GM12878 (cell line): Measurements from ENCODE around the gene PAXX. TPM values are rescaled to one million over a fixed set of nuclear protein-coding genes. Genes with fewer than 3 reads are reported as not detected.

Experiments
- FOS ChIP-seq: IDR thresholded peaks from 3 replicates; pipeline ENCODE4 v1.6.1; 2011; ENCODE audit warnings: borderline replicate concordance; ENCODE audit not compliant: insufficient read length; ENCODE audit errors: extremely low read depth
- IRF4 ChIP-seq: IDR thresholded peaks from 2 replicates; pipeline ENCODE4 v1.6.1; 2011; ENCODE audit warnings: low read depth, low read length
- JUNB ChIP-seq: IDR thresholded peaks from 2 replicates; pipeline ENCODE4 v1.6.1; 2016; ENCODE audit warnings: antibody characterized with exemption, mild to moderate bottlenecking
- LARP7 ChIP-seq: fragments of 450-650 bp; IDR thresholded peaks from 2 replicates; pipeline ENCODE4 v1.6.1; 2017; ENCODE audit warnings: mild to moderate bottlenecking
- MTA2 ChIP-seq: fragments of 450-650 bp; IDR thresholded peaks from 2 replicates; pipeline ENCODE4 v1.6.1; 2016; ENCODE audit warnings: low read depth, mild to moderate bottlenecking, moderate library complexity
- MXI1 ChIP-seq: fragments of 150-350 bp; IDR thresholded peaks from 2 replicates; pipeline ENCODE4 v1.6.1; 2011; ENCODE audit warnings: low read depth, mild to moderate bottlenecking, inconsistent platforms, low read length, improper control_type of control experiment
- POLR2A ChIP-seq: IDR thresholded peaks from 2 replicates; pipeline ENCODE4 v1.6.1; 2011; ENCODE audit warnings: low read depth, mild to moderate bottlenecking, low read length
- POLR2AphosphoS5 ChIP-seq: IDR thresholded peaks from 2 replicates; pipeline ENCODE4 v1.6.1; 2011; ENCODE audit warnings: mild to moderate bottlenecking, low read length, inconsistent platforms
- POU2F2 ChIP-seq: IDR thresholded peaks from 3 replicates; pipeline ENCODE4 v1.6.1; 2011; ENCODE audit warnings: low read depth, mild to moderate bottlenecking, low read length, borderline replicate concordance
- RAD51 ChIP-seq: fragments of 450-650 bp; IDR thresholded peaks from 2 replicates; pipeline ENCODE4 v1.6.1; 2016; ENCODE audit warnings: moderate library complexity, mild to moderate bottlenecking, inconsistent platforms
- STAT1 ChIP-seq: fragments of 450-650 bp; conservative IDR thresholded peaks from 2 replicates; pipeline ENCODE4 v1.6.1; 2014; ENCODE audit warnings: antibody characterized with exemption, mild to moderate bottlenecking
- polyA plus RNA-seq, 11 experiments: library from polyadenylated mRNA; depleted of rRNA in 4 of 11; unstranded in 6 of 11; stranded (reverse) in 5 of 11; fragments of >200 nt; fragmentation: Nextera tagmentation in 4 of 11; fragmentation: Illumina TruSeq in 1 of 11; extraction: Ambion mirVana in 4 of 11; extraction: Trizol in 1 of 11; gene quantifications; 1 replicate in 1 of 11; 2 replicates in 10 of 11; pipeline versions ENCODE4 v1.2.1 to v1.2.3, GENCODE V29; 2011 to 2016; ENCODE audit warnings: inconsistent platforms in 2 of 11, missing spikeins in 2 of 11, low read depth in 1 of 11
- total RNA-seq, 4 experiments: library from RNA; depleted of rRNA in 3 of 4; stranded (reverse); fragments of >200 nt in 3 of 4; fragmentation: Illumina TruSeq in 1 of 4; extraction: Trizol in 1 of 4; gene quantifications; 2 replicates each; pipeline versions ENCODE4 v1.2.1 to v1.2.3, GENCODE V29; 2013 to 2021
- TF ChIP-seq, protein P1 (sequence below): fragments of 450-650 bp; IDR thresholded peaks from 2 replicates; pipeline ENCODE4 v1.6.1; 2017; ENCODE audit warnings: borderline replicate concordance
- TF ChIP-seq, protein P2 (sequence below): fragments of 450-650 bp; IDR thresholded peaks from 2 replicates; pipeline ENCODE4 v1.6.1; 2017; ENCODE audit warnings: mild to moderate bottlenecking
- TF ChIP-seq, protein P3 (sequence below): fragments of 450-650 bp; IDR thresholded peaks from 2 replicates; pipeline ENCODE4 v1.6.1; 2017; ENCODE audit warnings: mild to moderate bottlenecking, moderate library complexity

PAXX gene
- total and polyA plus RNA-seq, 10 of the 15 experiments (the other 5 are each of a cell fraction or from before 2014, with no cell fraction given) = 0.18 to 60.6 (median 29.5) TPM

DNA sequence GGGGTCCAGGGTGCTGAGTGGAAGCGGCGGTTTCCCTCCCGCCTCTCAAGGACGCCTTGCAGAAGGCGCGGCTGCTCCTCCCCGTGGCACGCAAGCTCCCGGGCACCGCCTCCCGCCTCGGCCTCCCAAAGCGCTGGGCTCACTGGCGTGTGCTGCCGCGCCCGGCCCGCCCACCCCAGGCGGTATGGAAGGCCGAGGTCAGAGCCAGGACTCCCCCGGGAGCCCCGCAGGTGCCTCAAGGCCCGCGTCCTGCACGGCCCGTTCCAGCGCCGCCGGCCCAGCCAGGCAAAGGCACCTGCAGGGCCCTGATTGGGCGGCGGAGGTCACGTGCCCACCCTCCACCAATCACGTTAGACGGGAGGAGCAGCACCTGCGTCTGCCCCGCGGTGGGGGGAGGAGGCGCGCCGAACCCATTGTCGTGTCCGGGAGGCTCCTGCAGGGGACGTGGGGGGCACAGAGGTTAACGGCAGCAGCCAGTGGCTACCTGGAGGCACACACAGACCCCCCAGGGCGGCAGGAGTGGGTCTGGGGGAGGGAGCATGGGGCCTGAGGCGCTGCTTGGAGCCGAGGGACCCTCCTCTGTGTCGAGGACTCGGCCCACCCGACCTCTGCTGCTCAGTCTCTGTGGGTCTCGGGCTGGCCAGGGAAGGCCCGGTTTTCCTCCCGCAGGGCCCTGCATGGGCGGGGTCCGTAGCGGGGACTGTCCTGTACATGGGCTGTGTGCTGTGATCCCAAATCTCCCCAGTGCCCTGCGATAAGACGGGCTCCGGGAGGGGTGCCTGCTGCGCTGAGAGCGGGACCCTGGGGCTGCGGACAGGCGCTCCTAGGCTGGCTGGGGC lies 42.2 kb upstream of the PAXX start (continued):
- no peak; the same call in 1 of the 2 replicates for TF ChIP-seq MXI1
- TF ChIP-seq STAT1 = no peak
- TF ChIP-seq MTA2 = no peak
- TF ChIP-seq JUNB = no peak
- peak; percentile 68 for TF ChIP-seq FOS
- 0 out of 3 replicates have a peak, but pooled peaks have one; percentile 9 for TF ChIP-seq POU2F2
- TF ChIP-seq, protein P1, sequence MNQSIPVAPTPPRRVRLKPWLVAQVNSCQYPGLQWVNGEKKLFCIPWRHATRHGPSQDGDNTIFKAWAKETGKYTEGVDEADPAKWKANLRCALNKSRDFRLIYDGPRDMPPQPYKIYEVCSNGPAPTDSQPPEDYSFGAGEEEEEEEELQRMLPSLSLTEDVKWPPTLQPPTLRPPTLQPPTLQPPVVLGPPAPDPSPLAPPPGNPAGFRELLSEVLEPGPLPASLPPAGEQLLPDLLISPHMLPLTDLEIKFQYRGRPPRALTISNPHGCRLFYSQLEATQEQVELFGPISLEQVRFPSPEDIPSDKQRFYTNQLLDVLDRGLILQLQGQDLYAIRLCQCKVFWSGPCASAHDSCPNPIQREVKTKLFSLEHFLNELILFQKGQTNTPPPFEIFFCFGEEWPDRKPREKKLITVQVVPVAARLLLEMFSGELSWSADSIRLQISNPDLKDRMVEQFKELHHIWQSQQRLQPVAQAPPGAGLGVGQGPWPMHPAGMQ = no peak
- TF ChIP-seq, protein P2, sequence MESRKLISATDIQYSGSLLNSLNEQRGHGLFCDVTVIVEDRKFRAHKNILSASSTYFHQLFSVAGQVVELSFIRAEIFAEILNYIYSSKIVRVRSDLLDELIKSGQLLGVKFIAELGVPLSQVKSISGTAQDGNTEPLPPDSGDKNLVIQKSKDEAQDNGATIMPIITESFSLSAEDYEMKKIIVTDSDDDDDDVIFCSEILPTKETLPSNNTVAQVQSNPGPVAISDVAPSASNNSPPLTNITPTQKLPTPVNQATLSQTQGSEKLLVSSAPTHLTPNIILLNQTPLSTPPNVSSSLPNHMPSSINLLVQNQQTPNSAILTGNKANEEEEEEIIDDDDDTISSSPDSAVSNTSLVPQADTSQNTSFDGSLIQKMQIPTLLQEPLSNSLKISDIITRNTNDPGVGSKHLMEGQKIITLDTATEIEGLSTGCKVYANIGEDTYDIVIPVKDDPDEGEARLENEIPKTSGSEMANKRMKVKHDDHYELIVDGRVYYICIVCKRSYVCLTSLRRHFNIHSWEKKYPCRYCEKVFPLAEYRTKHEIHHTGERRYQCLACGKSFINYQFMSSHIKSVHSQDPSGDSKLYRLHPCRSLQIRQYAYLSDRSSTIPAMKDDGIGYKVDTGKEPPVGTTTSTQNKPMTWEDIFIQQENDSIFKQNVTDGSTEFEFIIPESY = no peak
- TF ChIP-seq, protein P3, sequence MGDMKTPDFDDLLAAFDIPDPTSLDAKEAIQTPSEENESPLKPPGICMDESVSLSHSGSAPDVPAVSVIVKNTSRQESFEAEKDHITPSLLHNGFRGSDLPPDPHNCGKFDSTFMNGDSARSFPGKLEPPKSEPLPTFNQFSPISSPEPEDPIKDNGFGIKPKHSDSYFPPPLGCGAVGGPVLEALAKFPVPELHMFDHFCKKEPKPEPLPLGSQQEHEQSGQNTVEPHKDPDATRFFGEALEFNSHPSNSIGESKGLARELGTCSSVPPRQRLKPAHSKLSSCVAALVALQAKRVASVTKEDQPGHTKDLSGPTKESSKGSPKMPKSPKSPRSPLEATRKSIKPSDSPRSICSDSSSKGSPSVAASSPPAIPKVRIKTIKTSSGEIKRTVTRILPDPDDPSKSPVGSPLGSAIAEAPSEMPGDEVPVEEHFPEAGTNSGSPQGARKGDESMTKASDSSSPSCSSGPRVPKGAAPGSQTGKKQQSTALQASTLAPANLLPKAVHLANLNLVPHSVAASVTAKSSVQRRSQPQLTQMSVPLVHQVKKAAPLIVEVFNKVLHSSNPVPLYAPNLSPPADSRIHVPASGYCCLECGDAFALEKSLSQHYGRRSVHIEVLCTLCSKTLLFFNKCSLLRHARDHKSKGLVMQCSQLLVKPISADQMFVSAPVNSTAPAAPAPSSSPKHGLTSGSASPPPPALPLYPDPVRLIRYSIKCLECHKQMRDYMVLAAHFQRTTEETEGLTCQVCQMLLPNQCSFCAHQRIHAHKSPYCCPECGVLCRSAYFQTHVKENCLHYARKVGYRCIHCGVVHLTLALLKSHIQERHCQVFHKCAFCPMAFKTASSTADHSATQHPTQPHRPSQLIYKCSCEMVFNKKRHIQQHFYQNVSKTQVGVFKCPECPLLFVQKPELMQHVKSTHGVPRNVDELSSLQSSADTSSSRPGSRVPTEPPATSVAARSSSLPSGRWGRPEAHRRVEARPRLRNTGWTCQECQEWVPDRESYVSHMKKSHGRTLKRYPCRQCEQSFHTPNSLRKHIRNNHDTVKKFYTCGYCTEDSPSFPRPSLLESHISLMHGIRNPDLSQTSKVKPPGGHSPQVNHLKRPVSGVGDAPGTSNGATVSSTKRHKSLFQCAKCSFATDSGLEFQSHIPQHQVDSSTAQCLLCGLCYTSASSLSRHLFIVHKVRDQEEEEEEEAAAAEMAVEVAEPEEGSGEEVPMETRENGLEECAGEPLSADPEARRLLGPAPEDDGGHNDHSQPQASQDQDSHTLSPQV = no peak
- TF ChIP-seq IRF4 = no peak
- peak; percentile 93 for TF ChIP-seq RAD51
- no peak for TF ChIP-seq POLR2A
- TF ChIP-seq LARP7 = peak; percentile 37
- TF ChIP-seq POLR2AphosphoS5 = no peak
